HG03064 (cell line): ENCODE results near the gene IGFBP2.

ENCODE experiments used
- ATAC-seq: cut with Tn5 transposase; IDR thresholded peaks from one replicate; pipeline ENCODE4 v1.9.1; 2021; ENCODE audit warnings: low read depth; ENCODE audit not compliant: unreplicated experiment

Gene IGFBP2

DNA sequence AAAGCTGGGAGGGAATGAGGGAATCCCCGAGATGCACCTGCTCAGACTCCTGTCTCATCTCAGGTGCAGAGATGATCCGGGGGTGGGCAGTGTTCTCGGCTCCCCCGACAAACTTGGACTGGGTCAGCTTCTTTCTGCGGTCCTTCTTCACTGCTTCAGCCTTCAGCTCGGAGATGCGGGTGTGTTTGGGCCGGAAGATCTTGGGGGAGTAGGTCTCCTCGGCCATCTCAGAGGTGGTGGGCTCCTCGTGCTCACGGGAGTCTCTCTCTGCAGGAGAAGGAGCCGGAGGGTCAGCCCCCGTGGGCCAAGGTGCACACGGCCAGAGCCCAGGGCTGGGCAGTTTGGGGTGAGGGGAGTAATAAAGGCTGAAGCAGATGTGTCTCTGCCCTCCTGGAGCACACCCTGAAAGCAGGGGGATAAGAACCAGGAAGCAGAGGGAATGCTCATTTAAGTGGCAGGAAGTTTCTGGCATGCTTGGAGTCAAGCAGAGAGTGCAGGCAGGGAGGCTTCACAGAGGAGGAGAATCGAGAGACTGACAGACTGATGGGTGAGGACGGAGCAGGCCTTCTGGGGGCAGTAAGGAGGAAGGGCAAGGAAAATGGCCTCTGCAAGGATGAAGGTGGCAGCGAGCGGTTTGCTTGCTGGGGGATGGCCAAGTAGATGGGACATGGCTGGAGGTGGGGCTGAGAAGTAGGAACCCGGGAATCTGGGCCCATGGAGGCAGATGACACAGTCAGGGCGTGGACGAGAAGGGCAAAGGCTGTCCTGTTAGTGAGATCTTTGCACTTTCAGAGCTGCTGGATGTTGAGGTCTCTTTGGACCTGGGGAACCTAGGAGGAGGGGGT, 45.8 kb downstream of the IGFBP2 start:
- no peak for ATAC-seq

DNA sequence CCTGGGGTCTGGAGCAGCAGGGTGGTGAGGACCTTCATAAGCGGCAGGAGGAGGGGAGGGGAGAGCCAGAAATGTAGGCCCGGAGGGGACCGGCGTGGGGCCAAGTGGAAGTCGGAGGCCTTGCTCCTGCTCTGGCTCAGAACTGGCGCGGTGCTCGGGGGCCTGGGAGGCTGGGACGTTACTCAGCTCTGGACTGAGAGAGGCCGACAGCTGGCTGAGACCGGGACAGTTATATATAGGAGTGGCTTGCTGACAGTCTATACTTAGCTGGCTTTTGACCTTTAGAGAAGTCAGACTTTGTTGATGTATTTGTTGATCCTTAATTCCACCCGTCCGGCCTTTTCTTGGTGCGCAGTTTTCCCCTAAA, 46.4 kb downstream of the IGFBP2 start:
- no peak for ATAC-seq

DNA sequence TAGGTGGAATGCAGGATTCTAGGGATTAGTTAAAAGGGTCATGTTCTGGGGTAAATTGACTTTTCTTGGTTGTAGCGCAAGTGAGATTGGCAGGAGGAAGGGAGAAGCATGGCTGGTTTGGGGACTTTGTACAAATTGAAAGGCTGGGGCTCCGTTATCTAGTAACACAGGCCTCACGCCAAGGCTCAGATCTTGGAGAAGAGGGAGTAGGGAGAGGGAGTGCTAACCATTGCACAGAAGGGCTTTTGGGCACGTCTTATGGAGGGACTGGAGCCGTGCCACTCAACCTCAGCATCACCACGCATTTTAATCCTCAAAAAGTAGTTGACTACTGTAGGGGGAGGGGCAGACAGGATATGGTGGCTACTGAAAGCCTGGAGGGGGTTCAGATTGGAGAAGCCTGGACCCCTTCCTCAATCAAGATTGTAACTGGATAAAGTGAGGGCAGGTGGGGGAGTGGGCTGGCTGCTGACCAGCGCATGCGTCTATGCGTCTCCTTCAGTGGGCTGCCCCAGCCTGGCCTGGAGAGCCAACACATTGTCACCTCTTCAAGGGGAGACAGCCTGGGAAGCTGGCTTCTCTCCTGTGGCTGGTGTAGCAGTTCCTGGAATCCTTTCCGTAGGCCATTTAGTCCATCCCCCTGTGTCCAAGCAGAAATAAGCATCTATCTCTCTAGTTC, 47.9 kb downstream of the IGFBP2 start:
- no peak for ATAC-seq

DNA sequence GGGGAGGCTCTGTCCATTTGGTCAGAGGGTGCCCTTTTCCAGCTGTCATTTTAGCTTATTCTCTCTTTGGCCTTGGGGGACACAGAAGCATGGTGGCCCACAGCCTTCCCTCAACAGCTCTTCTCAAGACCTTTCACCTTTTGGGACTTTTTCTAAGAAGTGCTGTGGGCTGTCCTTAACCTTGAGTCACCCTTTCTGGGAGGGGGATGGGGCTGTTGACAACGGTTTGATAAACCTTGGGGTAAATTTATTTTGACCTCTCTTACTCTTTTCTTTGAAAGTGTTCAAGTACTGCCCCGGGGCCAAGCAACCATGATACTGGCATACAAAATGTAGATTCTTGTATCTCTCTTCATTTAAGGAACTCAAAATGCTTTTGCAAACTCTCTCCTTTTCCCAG, 48.5 kb downstream of the IGFBP2 start:
- no peak for ATAC-seq

DNA sequence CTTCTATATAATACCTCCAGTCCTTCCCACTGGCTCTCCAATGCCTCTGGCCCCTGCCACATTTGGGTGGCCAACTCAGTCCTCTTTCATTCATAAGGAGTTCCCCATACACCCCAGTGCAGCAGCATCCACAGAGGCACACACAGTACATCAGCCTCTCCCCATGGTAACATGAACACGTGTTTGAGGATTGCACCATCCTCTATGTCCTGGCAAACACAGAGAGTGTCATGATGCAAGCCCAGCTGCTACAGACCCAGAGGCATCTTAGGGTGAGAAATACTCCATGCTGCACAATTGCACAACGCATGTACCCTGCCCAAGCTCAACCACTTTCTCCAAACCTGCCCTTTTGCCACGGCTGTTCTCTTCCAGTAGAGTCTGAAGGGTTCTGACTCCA, 50.6 kb downstream of the IGFBP2 start:
- no peak for ATAC-seq

DNA sequence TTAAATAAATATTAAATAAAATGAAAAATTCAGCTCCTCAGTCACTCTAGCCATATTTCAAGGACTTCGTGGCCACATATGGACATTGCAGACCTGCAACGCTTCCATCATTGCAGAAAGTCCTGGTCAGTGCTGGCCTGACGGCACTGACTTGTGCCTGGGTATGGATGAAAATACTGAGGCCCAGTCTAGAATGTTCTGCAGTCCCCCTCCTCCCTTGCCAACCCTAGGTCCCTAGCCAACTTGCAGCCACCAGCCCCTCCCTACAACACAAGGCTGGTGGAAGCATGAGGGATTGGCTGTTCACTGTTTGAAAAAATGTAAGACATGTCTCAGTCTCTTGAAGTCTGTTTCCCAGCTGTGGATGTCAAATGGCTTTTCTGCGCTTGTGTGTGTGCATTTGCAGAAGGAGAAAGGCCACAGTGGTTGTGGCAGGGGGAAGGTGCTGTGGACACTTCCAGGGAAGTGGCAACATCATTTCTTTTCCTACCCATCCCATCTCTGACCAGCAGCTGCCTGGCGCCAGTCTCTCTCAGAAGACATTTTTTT, 52.2 kb downstream of the IGFBP2 start:
- ATAC-seq: no peak

DNA sequence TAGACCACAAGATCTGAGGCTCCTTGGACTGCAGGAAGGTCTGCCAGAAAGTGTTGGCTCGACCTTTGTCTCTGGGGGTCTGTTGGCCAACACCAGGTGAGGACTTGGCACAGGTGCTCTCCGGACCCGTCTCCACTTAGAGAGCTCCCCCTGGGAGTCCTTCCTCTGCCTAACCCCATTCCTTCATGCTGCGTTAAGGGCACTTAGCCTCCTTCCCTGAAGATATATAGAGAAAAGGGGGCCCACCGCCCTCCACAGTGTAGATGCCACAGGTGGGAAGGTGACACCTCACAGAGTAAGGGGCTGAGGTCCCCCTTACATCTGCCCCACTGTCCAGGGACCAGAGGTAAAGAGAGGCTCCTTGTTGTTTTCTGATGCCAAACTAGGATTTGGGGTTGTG, 53.9 kb downstream of the IGFBP2 start:
- ATAC-seq: no peak

DNA sequence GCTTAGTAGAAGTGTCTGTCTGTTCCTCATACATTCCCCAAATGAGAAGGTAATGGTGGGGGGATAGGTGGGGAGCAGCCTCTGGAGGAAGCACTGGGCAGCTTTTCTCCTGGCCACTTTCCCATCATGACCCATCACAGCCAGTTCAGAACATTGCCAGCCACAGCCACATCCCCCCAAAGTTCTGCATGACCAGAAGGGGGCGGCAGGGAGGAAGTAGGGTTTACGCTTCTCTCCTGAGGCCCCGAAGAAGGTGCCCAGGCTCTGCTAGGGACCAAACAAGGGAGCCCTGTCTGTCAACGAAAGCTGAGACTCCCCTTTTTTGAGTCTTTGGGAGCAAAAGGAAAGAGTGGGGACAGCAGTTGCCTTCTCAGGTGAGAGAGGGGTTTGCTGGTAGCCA, 54.4 kb downstream of the IGFBP2 start:
- ATAC-seq: no peak

DNA sequence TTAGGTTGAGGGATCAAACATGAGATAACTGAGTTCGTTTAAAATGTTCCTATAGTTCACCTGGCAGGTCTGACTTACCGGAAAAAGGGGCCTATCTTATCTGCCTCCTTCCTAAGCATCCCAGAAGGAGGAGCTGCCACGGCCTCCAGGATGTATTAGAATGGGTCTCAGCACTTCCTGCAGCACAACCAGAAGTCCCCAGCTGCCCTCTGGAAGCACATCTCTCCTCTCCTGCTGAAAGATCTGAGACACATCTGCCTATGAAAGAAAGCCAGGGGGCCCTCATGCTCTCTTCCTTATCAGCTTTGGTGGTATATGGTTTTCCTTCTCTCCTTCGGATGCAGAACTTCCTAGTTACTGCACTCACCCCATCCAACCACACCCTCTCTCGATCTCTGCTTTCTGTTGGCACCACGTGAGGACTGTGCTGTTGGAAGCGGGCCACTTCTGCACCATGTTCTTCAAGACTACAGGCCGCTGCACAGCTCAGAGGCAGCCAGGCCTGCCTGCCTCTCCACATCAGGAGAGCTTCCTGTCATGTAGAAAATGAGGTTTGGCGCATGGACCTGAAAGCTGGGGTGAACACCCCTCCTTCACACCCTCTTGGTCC, 55.6 kb downstream of the IGFBP2 start:
- ATAC-seq: no peak

DNA sequence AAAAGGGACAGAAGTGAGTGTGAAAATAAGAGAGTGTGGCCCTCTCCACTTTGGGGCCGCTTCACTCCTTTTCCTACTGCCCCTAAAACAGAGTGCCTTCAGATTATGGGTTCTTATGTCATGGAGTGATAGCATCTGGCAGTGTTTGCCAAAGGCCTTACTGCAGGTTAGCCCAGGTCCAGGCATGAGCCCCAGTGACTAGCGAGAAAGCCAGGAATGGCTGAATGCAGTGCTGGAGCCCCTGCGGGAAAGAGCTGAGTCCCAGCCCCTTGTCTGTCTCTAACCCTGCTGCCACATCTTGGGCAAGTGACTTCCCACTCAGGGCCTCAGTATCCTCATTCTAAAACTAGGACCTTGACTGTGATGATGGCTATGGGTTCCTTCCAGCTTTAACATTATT, 56.2 kb downstream of the IGFBP2 start:
- ATAC-seq: no peak

DNA sequence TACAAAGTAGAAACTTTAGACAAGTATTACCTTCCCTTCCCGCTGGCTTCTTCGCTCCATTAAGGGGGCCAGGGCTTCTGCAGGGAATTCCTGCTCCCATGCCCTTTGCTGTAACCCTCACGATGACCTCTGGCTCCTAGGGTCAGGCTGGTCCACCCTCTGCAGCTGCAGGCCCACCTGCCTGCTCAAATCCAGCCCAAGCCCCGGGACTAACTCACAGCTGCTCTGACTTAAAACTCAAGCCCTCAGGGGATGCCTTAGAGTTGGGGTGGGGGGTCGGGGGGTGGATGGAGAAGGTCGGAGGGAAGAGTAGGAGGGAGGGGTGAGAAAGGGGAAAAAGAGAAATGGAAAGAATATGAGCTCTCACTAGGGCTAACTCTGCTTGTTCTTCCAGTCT, 57.2 kb downstream of the IGFBP2 start:
- ATAC-seq: no peak

DNA sequence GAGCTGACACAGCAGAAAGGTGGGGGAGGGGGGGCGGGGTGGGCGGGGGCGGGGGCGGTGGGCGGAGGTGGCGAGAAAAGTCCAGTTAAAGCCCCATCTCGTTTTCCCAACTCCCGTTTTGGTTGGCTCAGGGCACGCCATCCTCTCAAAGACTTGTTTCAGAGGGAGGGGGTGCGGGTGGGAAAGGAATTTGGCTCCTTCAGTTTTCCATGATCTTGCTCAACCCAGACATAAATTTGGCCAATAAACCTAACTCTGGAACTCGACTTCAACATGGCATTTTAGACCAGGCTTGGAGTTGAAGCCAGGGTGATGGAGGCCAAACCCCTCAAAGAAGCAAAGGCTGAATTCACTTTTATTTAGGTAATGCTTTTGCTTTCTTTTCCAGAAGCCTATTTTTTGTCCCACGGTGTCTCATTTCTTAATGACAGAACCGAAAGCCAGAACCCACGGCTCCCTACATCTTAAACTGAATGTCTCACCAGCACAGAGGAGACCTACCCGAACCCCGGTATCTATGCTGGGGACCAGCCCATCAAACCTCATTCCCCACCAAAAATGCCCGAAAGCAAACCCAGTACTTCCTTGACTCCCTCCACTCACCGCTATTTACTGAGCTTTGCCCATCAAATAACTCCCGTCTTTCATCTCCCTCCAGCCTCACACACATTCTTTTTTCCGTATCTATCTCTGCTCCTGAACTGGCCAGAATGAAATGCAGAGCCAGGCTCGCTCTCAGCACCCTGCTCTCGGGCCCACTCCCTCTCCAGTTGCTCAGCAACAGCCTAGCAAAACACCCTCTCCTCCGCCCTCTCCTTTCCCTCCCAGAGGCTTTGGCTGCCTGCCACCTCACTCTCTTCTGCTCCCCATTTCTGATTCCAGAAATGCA, 57.9 kb downstream of the IGFBP2 start:
- no peak for ATAC-seq

DNA sequence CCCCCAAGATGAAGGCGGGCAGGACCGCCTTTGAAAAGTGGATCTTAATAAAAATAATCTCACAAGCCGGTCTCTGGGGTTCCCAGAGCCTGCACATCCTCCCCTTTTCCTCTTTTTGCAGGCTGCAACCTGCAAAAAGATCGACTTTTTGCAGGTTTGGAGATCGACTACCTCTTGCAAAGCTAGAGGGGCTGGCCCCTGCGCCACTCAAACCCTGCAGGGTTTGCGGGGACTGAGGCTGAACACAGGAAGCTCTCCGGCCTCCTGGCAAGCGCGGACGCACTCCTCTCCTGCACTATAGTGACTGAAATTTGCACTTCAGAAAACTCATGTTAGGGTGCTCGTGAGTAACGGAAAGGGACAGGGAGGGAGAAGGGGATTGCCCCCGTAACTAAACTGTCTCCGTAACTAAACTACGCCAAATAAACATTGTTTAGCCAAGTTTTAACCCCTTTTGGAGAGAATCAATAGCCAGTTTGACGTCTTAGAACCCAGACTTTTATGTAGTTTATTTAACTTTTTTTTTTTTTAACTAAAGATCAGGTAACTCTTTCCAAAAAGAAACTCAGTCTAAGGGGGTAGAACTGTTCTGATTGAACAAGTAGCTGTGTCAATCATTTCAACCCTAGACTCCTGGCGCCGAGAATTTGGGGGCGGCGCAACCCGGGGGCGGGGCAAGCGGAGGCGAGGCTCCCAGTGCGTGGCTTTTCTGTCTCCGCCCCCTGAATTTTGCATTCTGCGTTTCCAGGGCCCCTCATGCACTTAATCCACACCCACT, 59.6 kb downstream of the IGFBP2 start:
- no peak for ATAC-seq

DNA sequence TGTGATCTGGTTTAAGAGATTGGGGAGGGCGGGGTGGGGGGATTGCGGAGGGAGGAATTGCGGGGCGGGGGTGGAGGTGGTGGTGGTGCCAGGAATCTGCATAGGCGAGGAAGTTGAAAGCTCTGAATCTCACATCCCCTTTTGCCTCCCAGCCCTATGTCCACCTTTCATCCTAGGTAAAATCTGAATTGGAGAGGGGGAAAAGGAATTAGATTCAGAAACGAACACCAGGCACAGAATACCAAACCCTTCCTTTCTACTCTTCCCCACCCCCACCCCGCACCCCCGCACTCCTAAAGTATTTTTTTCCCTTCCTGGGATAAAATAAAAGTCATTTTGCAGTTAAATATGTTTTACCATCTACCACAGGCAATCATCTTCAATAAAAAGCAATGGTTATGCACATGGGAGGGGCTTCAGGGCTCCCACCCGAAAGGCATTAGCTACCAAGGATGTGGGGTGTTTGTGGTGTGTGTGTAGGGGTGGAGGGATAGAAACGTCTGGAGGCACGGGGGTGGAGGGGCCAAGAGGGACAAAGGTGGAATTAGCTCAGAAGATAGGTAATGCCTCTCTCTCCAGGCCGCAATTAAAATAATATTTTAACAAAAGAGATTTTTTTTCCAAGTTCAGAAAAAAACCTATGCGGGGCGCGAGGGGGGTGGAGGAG, 60.3 kb downstream of the IGFBP2 start:
- ATAC-seq: no peak

DNA sequence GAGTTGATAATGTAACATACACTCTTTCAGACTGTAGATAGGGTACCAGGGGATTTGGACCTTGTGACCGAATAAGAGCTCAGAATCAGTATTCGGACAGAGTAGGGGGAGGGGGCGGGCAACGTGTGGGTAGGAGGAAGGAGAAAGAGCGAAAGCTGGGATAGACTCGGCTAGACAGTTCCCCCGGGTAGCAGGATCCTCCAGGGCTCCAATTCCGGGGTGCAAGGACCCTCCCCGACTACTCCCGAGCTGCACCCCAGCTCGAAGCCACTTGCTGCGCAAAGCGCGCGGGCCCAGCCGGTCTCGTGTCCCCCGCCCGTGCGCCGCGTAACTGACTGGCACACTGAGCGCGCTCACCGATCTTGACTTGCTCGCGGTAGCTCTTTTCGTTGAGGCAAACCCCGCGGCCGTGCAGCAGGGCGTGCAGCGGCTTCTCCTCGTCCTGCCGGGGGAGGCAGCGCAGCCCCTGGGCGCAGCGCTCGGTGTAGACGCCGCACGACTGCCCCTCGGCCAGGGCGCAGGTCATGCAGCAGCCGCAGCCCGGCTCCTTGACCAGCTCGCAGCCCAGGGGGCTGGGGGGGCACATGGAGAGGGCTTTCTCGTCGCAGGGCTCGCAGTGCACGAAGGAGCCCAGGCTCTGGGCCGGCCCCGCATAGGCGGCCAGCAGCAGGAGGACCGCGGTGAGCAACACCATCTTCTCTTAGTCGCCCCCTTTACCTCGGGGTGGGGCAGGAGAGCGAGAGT, 61.0 kb downstream of the IGFBP2 start:
- no peak for ATAC-seq

DNA sequence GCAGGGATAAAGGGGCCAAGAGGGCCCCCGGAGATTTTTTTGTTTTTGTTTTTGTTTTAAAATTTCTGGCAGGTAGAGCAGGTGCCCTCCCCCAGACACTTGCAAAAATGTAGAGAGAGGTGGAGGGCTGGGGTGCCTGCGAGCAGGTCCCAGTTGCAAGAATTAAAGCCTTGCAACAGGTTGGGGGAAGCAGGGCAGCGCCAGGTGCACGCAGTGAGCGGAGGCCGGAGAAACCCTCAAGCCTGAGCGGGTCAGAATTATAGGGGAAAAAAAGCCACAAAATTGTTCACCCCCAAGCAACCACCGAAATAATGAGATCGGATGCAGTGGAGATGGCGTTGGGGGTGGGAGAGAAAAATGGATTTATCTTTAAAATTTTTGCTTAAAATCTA, 61.6 kb downstream of the IGFBP2 start:
- no peak for ATAC-seq

DNA sequence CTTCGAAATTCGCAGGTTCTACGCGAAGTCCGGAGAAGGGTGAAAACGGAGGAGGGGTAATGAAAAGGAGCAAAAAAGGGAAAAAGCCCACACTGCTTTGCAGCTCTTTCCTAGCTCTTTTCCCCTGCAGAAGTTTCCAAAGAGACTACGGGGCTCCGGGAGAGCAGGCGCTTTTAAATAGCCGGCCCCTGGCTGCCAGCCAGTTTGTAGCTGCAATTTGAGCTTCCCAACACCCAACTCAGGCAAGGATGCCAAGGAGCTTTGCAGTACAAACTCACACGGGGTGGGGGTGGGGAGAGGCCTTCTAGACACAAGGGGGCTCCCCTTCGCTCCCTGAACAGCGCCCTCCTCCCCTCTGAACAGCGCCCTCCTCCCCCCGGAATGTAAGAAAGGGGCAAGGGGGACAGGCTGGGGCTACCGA, 62.2 kb downstream of the IGFBP2 start, which contains the start of gene IGFBP5:
IGFBP5 (minus strand) TSS at position 149 of the 421 bp plus-strand sequence. CDS start 774 bp downstream, outside the sequence.
- no peak for ATAC-seq

DNA sequence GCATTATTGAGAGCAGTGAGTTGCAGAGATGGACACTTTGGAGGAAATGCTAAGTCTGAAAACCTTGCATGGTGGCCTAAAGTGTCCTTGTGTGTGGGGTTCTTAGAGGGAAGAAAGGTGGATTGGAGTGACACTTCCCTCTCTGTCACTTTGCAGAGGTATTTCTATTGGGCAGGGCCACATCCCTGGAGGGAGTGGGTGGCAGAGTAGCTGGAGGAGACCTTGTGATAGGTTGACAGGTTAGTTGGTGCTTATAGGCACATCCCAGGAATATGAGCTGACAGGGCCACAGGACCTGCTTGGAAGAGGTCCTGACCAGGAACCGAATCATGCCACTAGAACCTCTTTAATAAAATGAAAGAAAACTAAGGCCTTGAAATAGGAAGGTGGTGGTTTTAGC, 63.1 kb downstream of the IGFBP2 start:
- ATAC-seq: no peak
